HepG2 (cell line): ENCODE data around the gene C6orf132. TPM values are rescaled to one million over a fixed set of nuclear protein-coding genes. Genes with fewer than 3 reads are reported as not detected.

Experiments
- ATRX ChIP-seq: sonication (generic); formaldehyde crosslinking; IDR thresholded peaks from 2 replicates; pipeline ENCODE4 v1.4.0; 2020; ENCODE audit warnings: missing genetic modification reagents, borderline replicate concordance
- CERS6 ChIP-seq: sonication (generic); formaldehyde crosslinking; IDR thresholded peaks from 2 replicates; pipeline ENCODE4 v1.5.0; 2020; ENCODE audit warnings: missing genetic modification reagents
- GLMP ChIP-seq: sonication (generic); formaldehyde crosslinking; IDR thresholded peaks from 2 replicates; pipeline ENCODE4 v1.9.0; 2021; ENCODE audit warnings: missing genetic modification reagents, mild to moderate bottlenecking, borderline replicate concordance
- KMT2B ChIP-seq: IDR thresholded peaks from 2 replicates; pipeline ENCODE4 v1.6.1; 2016; ENCODE audit warnings: missing genetic modification reagents, missing compliant biosample characterization
- MZF1 ChIP-seq: sonication (generic); formaldehyde crosslinking; IDR thresholded peaks from 2 replicates; pipeline ENCODE4 v1.8.1; 2023; ENCODE audit warnings: mild to moderate bottlenecking, missing genetic modification reagents, borderline replicate concordance
- NBN ChIP-seq: fragments of 450-650 bp; conservative IDR thresholded peaks from 2 replicates; pipeline ENCODE4 v1.6.1; 2017
- NFRKB ChIP-seq: fragments of 450-650 bp; IDR thresholded peaks from 2 replicates; pipeline ENCODE4 v1.6.1; 2017
- NPAS2 ChIP-seq: sonication (generic); formaldehyde crosslinking; IDR thresholded peaks from 2 replicates; pipeline ENCODE4 v1.8.0; 2022; ENCODE audit warnings: mild to moderate bottlenecking, missing genetic modification reagents, borderline replicate concordance
- RAD21 ChIP-seq: fragments of 450-650 bp; formaldehyde crosslinking; IDR thresholded peaks from 2 replicates; pipeline ENCODE4 v1.5.0; 2020; ENCODE audit warnings: mild to moderate bottlenecking
- SIN3A ChIP-seq: IDR thresholded peaks from 2 replicates; pipeline ENCODE4 v1.6.1; 2011; ENCODE audit warnings: low read depth, mild to moderate bottlenecking, control low read depth, low read length, borderline replicate concordance
- TERF1 ChIP-seq: sonication (generic); formaldehyde crosslinking; IDR thresholded peaks from 2 replicates; pipeline ENCODE4 v1.8.0; 2022; ENCODE audit warnings: mild to moderate bottlenecking, missing genetic modification reagents, moderate library complexity
- ZNF282 ChIP-seq: fragments of 450-650 bp; IDR thresholded peaks from 2 replicates; pipeline ENCODE4 v1.6.1; 2018; ENCODE audit not compliant: partially characterized antibody
- ZNF484 ChIP-seq: sonication (generic); formaldehyde crosslinking; IDR thresholded peaks from 2 replicates; pipeline ENCODE4 v1.5.1; 2020; ENCODE audit warnings: mild to moderate bottlenecking, low read depth, missing genetic modification reagents, borderline replicate concordance
- ZNF530 ChIP-seq: sonication (generic); formaldehyde crosslinking; IDR thresholded peaks from 2 replicates; pipeline ENCODE4 v1.5.0; 2020; ENCODE audit warnings: low read depth, mild to moderate bottlenecking, missing genetic modification reagents
- ZNF646 ChIP-seq: sonication (generic); formaldehyde crosslinking; IDR thresholded peaks from 2 replicates; pipeline ENCODE4 v1.9.0; 2021; ENCODE audit warnings: mild to moderate bottlenecking, missing genetic modification reagents
- ZNF709 ChIP-seq: sonication (generic); formaldehyde crosslinking; IDR thresholded peaks from 2 replicates; pipeline ENCODE4 v1.5.0; 2020; ENCODE audit warnings: mild to moderate bottlenecking, missing genetic modification reagents
- ZNF784 ChIP-seq: sonication (generic); formaldehyde crosslinking; IDR thresholded peaks from 2 replicates; pipeline ENCODE4 v1.5.1; 2020; ENCODE audit warnings: missing genetic modification reagents, mild to moderate bottlenecking, borderline replicate concordance
- ZNF883 ChIP-seq: sonication (generic); formaldehyde crosslinking; IDR thresholded peaks from 2 replicates; pipeline ENCODE4 v1.5.1; 2020; ENCODE audit warnings: mild to moderate bottlenecking, missing genetic modification reagents; ENCODE audit errors: not compliant biosample characterization
- polyA plus RNA-seq, 8 experiments: library from polyadenylated mRNA; depleted of rRNA in 3 of 8; stranded (reverse) in 7 of 8; unstranded in 1 of 8; fragments of >200 nt; fragmentation: Illumina TruSeq in 4 of 8; extraction: Trizol in 4 of 8; gene quantifications; 2 replicates each; pipeline versions ENCODE4 v1.2.1 to v1.2.3, GENCODE V29; 2011 to 2016; ENCODE audit warnings: low read depth in 4 of 8, missing spikeins in 1 of 8, mixed read lengths in 1 of 8; ENCODE audit not compliant: insufficient read depth in 1 of 8
- total RNA-seq, 5 experiments: library from RNA; depleted of rRNA; stranded (reverse); fragments of >200 nt; fragmentation: Illumina TruSeq; extraction: Trizol; gene quantifications; 2 replicates each; pipeline ENCODE4 v1.2.3, GENCODE V29; 2016; ENCODE audit warnings: low read depth in 1 of 5

Gene C6orf132
- total and polyA plus RNA-seq, 2 of the 13 experiments (the other 11 are each of a cell fraction or from before 2014, with no cell fraction given) = 0.78 to 3.0 TPM

GRCh38 chr6:42137194-42137753 lies 5.1 kb downstream of the C6orf132 start (continued):
- peak; percentile 46; the same call in 1 of the 2 replicates for TF ChIP-seq ZNF646 (CRISPR knock-in tag)
- no peak for TF ChIP-seq ATRX
- TF ChIP-seq ZNF709 = no peak
- TF ChIP-seq NPAS2 (CRISPR knock-in tag) = no peak
- no peak for TF ChIP-seq ZNF484 (CRISPR knock-in tag)
- TF ChIP-seq CERS6 (CRISPR knock-in tag) = no peak
- no peak for TF ChIP-seq ZNF883 (CRISPR knock-in tag)
- TF ChIP-seq NBN = no peak
- no peak for TF ChIP-seq ZNF282
- 0 out of 2 replicates have a peak, but pooled peaks have one; percentile 10 for TF ChIP-seq SIN3A
- no peak for TF ChIP-seq KMT2B (CRISPR knock-in tag)
- TF ChIP-seq MZF1 (CRISPR knock-in tag) = no peak
- no peak for TF ChIP-seq TERF1
- no peak for TF ChIP-seq GLMP (CRISPR knock-in tag)
- no peak for TF ChIP-seq NFRKB
- TF ChIP-seq ZNF530 (CRISPR knock-in tag) = no peak
- no peak for TF ChIP-seq ZNF784 (CRISPR knock-in tag)
- no peak for TF ChIP-seq RAD21 (CRISPR knock-in tag)
